Measurements from ENCODE around the gene GDI1. TPM values are rescaled to one million over a fixed set of nuclear protein-coding genes. Genes with fewer than 3 reads are reported as not detected.
"Not testable (repeated sequence)": the region's sequence is repeated elsewhere in the genome, so short reads cannot be mapped to it uniquely, and the experiment has no call there.

GDI1 gene
- total RNA-seq (100 to 1,000 TPM in 5 of 7 donors, 10 to 100 TPM in 2; 72.8 to 188 (median 139) TPM), polyA plus RNA-seq (100 to 1,000 TPM; 113 to 116 TPM)
- long read RNA-seq, donor 1, transcript GDI1-206 (3 exons, 754 nt): minor isoform, 5 of 117 reads
- long read RNA-seq, donor 1, transcript GDI1-204 (11 exons, 2,474 nt): major isoform, 83 of 117 reads
- long read RNA-seq, donor 1, partial matches to known transcripts: 17 of 117 reads
- long read RNA-seq, donor 1, other reads (novel, unspliced or antisense): 10 of 117 reads
- long read RNA-seq, donor 2, transcript GDI1-204 (11 exons, 2,474 nt): major isoform, 77 of 511 reads
- long read RNA-seq, donor 2, transcript GDI1-211 (5 exons, 1,014 nt): minor isoform, 13 of 511 reads
- long read RNA-seq, donor 2, transcript GDI1-206 (3 exons, 754 nt): minor isoform, 5 of 511 reads
- long read RNA-seq, donor 2, transcript GDI1-207 (4 exons, 2,417 nt): minor isoform, 7 of 511 reads
- long read RNA-seq, donor 2, partial matches to known transcripts: 394 of 511 reads
- long read RNA-seq, donor 2, other reads (novel, unspliced or antisense): 10 of 511 reads
- long read RNA-seq, donor 3, transcript GDI1-204 (11 exons, 2,474 nt): major isoform, 114 of 193 reads
- long read RNA-seq, donor 3, partial matches to known transcripts: 15 of 193 reads
- long read RNA-seq, donor 3, other reads (novel, unspliced or antisense): 60 of 193 reads

GRCh38 chrX:154436983-154437752 is at the start of gene GDI1:
GDI1 (plus strand) TSS chrX:154437154; CDS start chrX:154437255, 101 bp downstream.
- no peaks in the 10 kb centered on the region for H3K27me3 ChIP-seq
- H3K36me3 ChIP-seq: no peaks in the 10 kb centered on the region
- WGBS, 3 donors: 23 to 43% (median 36%) methylated on average over 74 to 93 of the region's 93 CpGs
- H3K4me1 ChIP-seq (ENCODE audit: insufficient read depth): peaks cover 6% of the 10 kb centered on the region
- H3K4me3 ChIP-seq: peak within 1 kb of the TSS; percentile 64
- H3K27ac ChIP-seq: peak within 1 kb of the TSS; percentile 88 to 91
- peak; percentile 55 to 72 (median 72) for DNase-seq
- no peaks in the 10 kb centered on the region for H3K9me3 ChIP-seq
- TF ChIP-seq EP300 (IDR thresholded peaks at IDR 0.05): no peak
- peak; percentile 55 for TF ChIP-seq POLR2A (IDR thresholded peaks at IDR 0.05)
- no peak for TF ChIP-seq CTCF (IDR thresholded peaks at IDR 0.05)
- intact Hi-C loops (cut with DNase I): no loop called here

- H3K4me1 ChIP-seq (ENCODE audit: insufficient read depth); H3K27ac ChIP-seq; H3K9me3 ChIP-seq; H3K27me3 ChIP-seq; DNase-seq; H3K36me3 ChIP-seq; H3K4me3 ChIP-seq; intact Hi-C loops (cut with DNase I): not testable (repeated sequence)
- no CpG with 5 or more reads among the region's 20 CpGs for WGBS, 3 donors
These were observed 48.9 kb upstream of the GDI1 start for GRCh38 chrX:154388094-154388493.

GRCh38 chrX:154388649-154389048 is 48.3 kb upstream of the GDI1 start:
- H3K9me3 ChIP-seq; intact Hi-C loops (cut with DNase I); H3K36me3 ChIP-seq; H3K4me3 ChIP-seq; H3K4me1 ChIP-seq (ENCODE audit: insufficient read depth); H3K27me3 ChIP-seq; DNase-seq; H3K27ac ChIP-seq: not testable (repeated sequence)
- WGBS, 3 donors: no CpG with 5 or more reads among the region's 16 CpGs

GRCh38 chrX:154389812-154390747 is 46.9 kb upstream of the GDI1 start:
- H3K27me3 ChIP-seq; intact Hi-C loops (cut with DNase I); H3K4me1 ChIP-seq (ENCODE audit: insufficient read depth); H3K36me3 ChIP-seq; H3K9me3 ChIP-seq; H3K27ac ChIP-seq: not testable (repeated sequence)
- H3K4me3 ChIP-seq: peak overlapping the region; percentile 24
- 32 to 72% methylated on average over 15 to 30 of the region's 121 CpGs; no CpG with 5 or more reads in 1 of the 3 donors for WGBS, 3 donors
- DNase-seq: peak in 1 of 5 donors; percentile 33

- H3K27me3 ChIP-seq; H3K4me3 ChIP-seq; intact Hi-C loops (cut with DNase I); H3K9me3 ChIP-seq; H3K36me3 ChIP-seq; H3K4me1 ChIP-seq (ENCODE audit: insufficient read depth); H3K27ac ChIP-seq: not testable (repeated sequence)
- peak in 1 of 5 donors; percentile 25 for DNase-seq
- 80 to 84% (median 83%) methylated on average over 17 of the region's 17 CpGs for WGBS, 3 donors
These were observed 40.6 kb upstream of the GDI1 start for GRCh38 chrX:154396363-154396762.
